MM.1S (cell line): ENCODE measurements around the gene DTD1.

Experiments used
- DNase-seq: peaks from one replicate; pipeline ENCODE4 v3.0.0-alpha.2; 2015
- H2AFZ ChIP-seq: fragments of 300-600 bp; sonication (generic); 2 replicates; pipeline ENCODE4 v1.6.0; 2016; ENCODE audit warnings: antibody characterized with exemption, low read length
- H3F3A ChIP-seq: fragments of 300-600 bp; sonication (generic); 2 replicates; pipeline ENCODE4 v1.6.1; 2016; ENCODE audit warnings: mild to moderate bottlenecking, antibody characterized with exemption, low read length, moderate library complexity, mixed read lengths; ENCODE audit not compliant: insufficient read depth
- H3K27ac ChIP-seq: fragments of 300-600 bp; sonication (generic); 2 replicates; pipeline ENCODE4 v1.5.1; 2016; ENCODE audit warnings: mild to moderate bottlenecking, low read length
- H3K27me3 ChIP-seq: fragments of 300-600 bp; sonication (generic); replicated peaks from 2 replicates; pipeline ENCODE4 v1.6.0; 2016; ENCODE audit warnings: low read length; ENCODE audit not compliant: insufficient read depth
- H3K36me3 ChIP-seq: fragments of 300-600 bp; sonication (generic); replicated peaks from 2 replicates; pipeline ENCODE4 v1.6.1; 2016; ENCODE audit warnings: mild to moderate bottlenecking, low read length, mixed read lengths; ENCODE audit not compliant: insufficient read depth
- H3K4me1 ChIP-seq: fragments of 300-600 bp; sonication (generic); 2 replicates; pipeline ENCODE4 v1.6.1; 2016; ENCODE audit warnings: low read length, mixed read lengths
- H3K4me2 ChIP-seq: fragments of 300-600 bp; sonication (generic); 2 replicates; pipeline ENCODE4 v1.6.0; 2016; ENCODE audit warnings: low read depth, low read length
- H3K4me3 ChIP-seq: fragments of 300-600 bp; sonication (generic); 2 replicates; pipeline ENCODE4 v1.5.1; 2016; ENCODE audit warnings: low read length, mixed read lengths
- H3K79me2 ChIP-seq: fragments of 300-600 bp; sonication (generic); 2 replicates; pipeline ENCODE4 v1.6.1; 2016; ENCODE audit warnings: mixed run types, low read length, mixed read lengths
- H3K9ac ChIP-seq: fragments of 300-600 bp; sonication (generic); 2 replicates; pipeline ENCODE4 v1.6.1; 2016; ENCODE audit warnings: low read length, mixed read lengths
- H3K9me2 ChIP-seq: fragments of 300-600 bp; sonication (generic); replicated peaks from 2 replicates; pipeline ENCODE4 v1.6.1; 2016; ENCODE audit warnings: mild to moderate bottlenecking, low read length, mixed read lengths; ENCODE audit not compliant: insufficient read depth
- H3K9me3 ChIP-seq: fragments of 300-600 bp; sonication (generic); replicated peaks from 2 replicates; pipeline ENCODE4 v1.6.1; 2016; ENCODE audit warnings: mild to moderate bottlenecking, low read length, mixed read lengths; ENCODE audit not compliant: insufficient read depth
- H4K20me1 ChIP-seq: fragments of 300-600 bp; sonication (generic); 2 replicates; pipeline ENCODE4 v1.6.1; 2016; ENCODE audit warnings: mild to moderate bottlenecking, low read length, moderate library complexity, mixed read lengths; ENCODE audit not compliant: insufficient read depth
- CTCF ChIP-seq: fragments of 300-600 bp; sonication (generic); IDR thresholded peaks from 2 replicates; pipeline ENCODE4 v1.5.1; 2016; ENCODE audit warnings: antibody characterized with exemption, low read length, mixed read lengths
- EZH2 ChIP-seq: fragments of 300-600 bp; sonication (generic); optimal IDR thresholded peaks from 2 replicates; pipeline ENCODE3; 2017; ENCODE audit warnings: low read depth, mild to moderate bottlenecking, antibody characterized with exemption, low read length, mixed read lengths
- EZH2phosphoT487 ChIP-seq: fragments of 300-600 bp; sonication (generic); IDR thresholded peaks from 2 replicates; pipeline ENCODE4 v1.6.1; 2018; ENCODE audit warnings: antibody characterized with exemption, low read length

DTD1 gene

DNA sequence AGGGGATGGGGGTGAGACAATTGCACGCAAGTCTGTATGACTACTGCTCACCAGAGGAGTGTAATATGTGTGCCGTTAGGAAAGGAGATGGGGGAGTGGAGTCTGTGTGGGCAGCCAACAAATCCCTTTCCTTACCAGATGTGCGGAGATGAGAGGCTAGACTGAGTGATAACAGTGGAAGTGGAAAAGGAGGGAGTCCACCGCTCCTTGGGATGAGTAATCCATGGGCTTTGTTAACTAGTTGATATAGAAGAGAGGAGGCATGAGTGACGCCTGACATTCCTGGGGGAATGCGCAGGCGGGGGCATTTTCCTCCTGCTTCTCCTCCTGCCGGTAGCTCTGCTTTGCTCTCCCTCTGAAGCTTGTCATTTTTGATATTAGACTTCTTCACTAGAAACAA, 34.1 kb upstream of the DTD1 start:
- no peaks in the 10 kb centered on the region for H3K9me2 ChIP-seq
- H3F3A ChIP-seq: no peaks in the 10 kb centered on the region; the same call in 1 of the 2 replicates
- H3K36me3 ChIP-seq: peaks cover 5% of the 10 kb centered on the region
- no peak overlapping the region for H3K9ac ChIP-seq
- H3K27ac ChIP-seq: no peak overlapping the region
- DNase-seq: no peak
- H2AFZ ChIP-seq: no peak overlapping the region
- H3K4me2 ChIP-seq: no peak overlapping the region
- no peaks in the 10 kb centered on the region for H3K4me1 ChIP-seq
- H3K9me3 ChIP-seq: no peaks in the 10 kb centered on the region
- TF ChIP-seq EZH2 (no peak), CTCF (no peak), EZH2phosphoT487 (no peak)
- no peak overlapping the region for H3K4me3 ChIP-seq
- H3K79me2 ChIP-seq: no peaks in the 10 kb centered on the region
- no peaks in the 10 kb centered on the region for H3K27me3 ChIP-seq
- no peaks in the 10 kb centered on the region for H4K20me1 ChIP-seq

DNA sequence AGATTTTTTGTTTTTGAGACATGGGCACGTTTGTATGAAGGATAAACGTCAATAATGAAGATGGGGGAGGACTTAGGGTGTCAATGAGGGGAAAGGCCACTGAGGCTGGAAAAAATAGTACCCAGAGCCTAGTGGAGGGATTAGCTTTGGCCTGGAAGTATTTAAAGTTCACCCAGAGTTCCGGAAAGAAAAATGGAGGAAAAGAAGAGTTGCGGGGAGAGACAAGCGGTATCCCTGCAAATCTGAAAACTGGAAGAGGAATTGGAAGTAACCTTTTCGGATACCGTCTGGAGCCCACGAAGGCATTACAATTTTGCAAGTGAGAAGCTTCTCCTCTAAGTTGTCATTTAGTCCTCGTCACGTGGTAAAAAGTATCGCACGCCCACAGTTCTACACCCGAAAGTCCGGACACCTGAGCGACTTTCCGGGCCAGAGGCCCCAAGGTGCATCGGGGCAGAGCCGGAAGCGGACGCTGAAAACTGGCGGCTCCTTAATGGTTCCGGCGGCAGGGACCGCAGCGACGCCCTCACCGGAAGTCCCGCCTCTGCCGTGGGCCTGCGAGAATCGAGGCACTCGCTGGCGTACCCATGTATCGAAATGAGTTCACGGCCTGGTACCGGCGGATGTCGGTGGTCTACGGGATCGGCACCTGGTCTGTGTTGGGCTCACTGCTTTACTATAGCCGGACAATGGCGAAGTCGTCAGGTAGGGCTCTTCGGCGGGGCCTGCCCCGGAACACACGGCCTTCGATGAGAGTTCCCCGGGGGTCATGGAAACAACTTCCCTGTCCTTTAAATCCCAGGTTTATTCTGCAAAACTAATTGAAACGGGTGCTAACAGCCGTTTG, 20.7 kb upstream of the DTD1 start, which contains the start of gene SMIM26:
TSS of gene SMIM26 (plus strand) at position 541 of the 847 bp plus-strand sequence. CDS start at position 588, 47 bp downstream.
- Histone ChIP-seq H4K20me1 (no peaks in the 10 kb centered on the region), H3K27ac (peak within 1 kb of the TSS; percentile 53; the same call in 1 of the 2 replicates), H3K4me2 (peak within 1 kb of the TSS; percentile 89), H3K4me3 (peak within 1 kb of the TSS; percentile 93), H3K9me2 (no peaks in the 10 kb centered on the region), H2AFZ (peak within 1 kb of the TSS; percentile 96), H3K27me3 (no peaks in the 10 kb centered on the region), H3F3A (peaks cover 21% of the 10 kb centered on the region), H3K9me3 (no peaks in the 10 kb centered on the region), H3K79me2 (peaks cover 21% of the 10 kb centered on the region), H3K36me3 (no peaks in the 10 kb centered on the region), H3K9ac (peak within 1 kb of the TSS; percentile 89), H3K4me1 (peaks cover 4% of the 10 kb centered on the region; the same call in 1 of the 2 replicates)
- no peak for TF ChIP-seq EZH2
- no peak for TF ChIP-seq EZH2phosphoT487
- no peak for TF ChIP-seq CTCF
- peak; percentile 98 for DNase-seq

GRCh38 chr20:18567739-18568091, 20.1 kb upstream of the DTD1 start:
- no peak for DNase-seq
- peak overlapping the region; percentile 50; the same call in 1 of the 2 replicates for H3K27ac ChIP-seq

More at GRCh38 chr20:18567739-18568091, 20.1 kb upstream of the DTD1 start:
- peaks cover 21% of the 10 kb centered on the region for H3K79me2 ChIP-seq
- peak overlapping the region; percentile 96 for H2AFZ ChIP-seq
- H3K9me2 ChIP-seq: no peaks in the 10 kb centered on the region
- H3K9ac ChIP-seq: peak overlapping the region; percentile 89
- peak overlapping the region; percentile 93 for H3K4me3 ChIP-seq
- H3K27me3 ChIP-seq: no peaks in the 10 kb centered on the region
- H3F3A ChIP-seq: peaks cover 21% of the 10 kb centered on the region
- H3K4me1 ChIP-seq: peaks cover 4% of the 10 kb centered on the region; the same call in 1 of the 2 replicates
- peak overlapping the region; percentile 89 for H3K4me2 ChIP-seq
- TF ChIP-seq EZH2 (no peak), EZH2phosphoT487 (no peak), CTCF (no peak)
- no peaks in the 10 kb centered on the region for H4K20me1 ChIP-seq
- H3K36me3 ChIP-seq: no peaks in the 10 kb centered on the region
- H3K9me3 ChIP-seq: no peaks in the 10 kb centered on the region
